ENCODE results near the gene FKTN. TPM values are rescaled to one million over a fixed set of nuclear protein-coding genes. Genes with fewer than 3 reads are reported as not detected.

Gene FKTN
- total and polyA plus RNA-seq, 2 donors (not counting 3 experiments of a cell fraction or from before 2014, with no cell fraction given), result 2.8 to 13.2 TPM

DNA sequence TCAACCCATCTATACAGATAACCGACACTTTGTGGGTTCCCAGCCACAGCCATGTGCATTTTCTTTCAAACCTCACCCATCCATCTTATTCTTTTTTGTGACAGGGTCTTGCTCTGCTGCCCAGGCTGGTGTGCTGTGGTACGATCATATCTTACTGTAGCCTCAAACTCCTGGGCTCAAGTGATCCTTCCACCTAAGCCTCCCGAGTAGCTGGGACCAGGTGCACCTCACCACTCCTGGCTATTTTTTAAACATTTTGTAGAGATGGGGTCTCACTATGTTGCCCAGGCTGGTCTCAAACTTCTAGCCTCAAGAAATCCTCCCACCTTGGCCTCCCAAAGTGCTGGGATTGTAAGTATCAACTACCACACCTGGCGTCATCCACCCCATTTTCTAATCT lies 129.0 kb downstream of the FKTN start:
- no peak for FAIRE-seq
- intact Hi-C loops (cut with micrococcal nuclease), result no loop called here
- H3K27me3 ChIP-seq (ENCODE audit: control insufficient read depth in 2 of 2, insufficient read depth in 2 of 2, low read length in 2 of 2), result peaks cover 12 to 14% of the 10 kb centered on the region in 2 experiments

More for the DNA sequence above, 129.0 kb downstream of the FKTN start:
- Histone ChIP-seq H2AFZ (ENCODE audit: low read depth, low read length) (no peak overlapping the region), H3K9me1 (replicated peaks; ENCODE audit: control insufficient read depth, extremely low read depth, insufficient read depth, low read length) (no peaks in the 10 kb centered on the region), H3K36me3 (ENCODE audit: control insufficient read depth in 2 of 2, extremely low read depth in 1 of 2, insufficient read depth in 2 of 2, low read length in 2 of 2) (no peaks in the 10 kb centered on the region), H3K9me3 (replicated peaks; ENCODE audit: control insufficient read depth, insufficient read depth, low read length) (no peaks in the 10 kb centered on the region), H3K27ac (ENCODE audit: insufficient read depth, low read depth, low read length) (no peak overlapping the region), H3K4me2 (ENCODE audit: insufficient read depth, low read length) (no peak overlapping the region), H3K79me2 (ENCODE audit: control insufficient read depth, insufficient read depth, low read length) (no peaks in the 10 kb centered on the region), H3K4me3 (replicated peaks in 1 of 3; ENCODE audit: insufficient read depth in 1 of 3, low read depth in 1 of 3, low read length in 3 of 3) (no peak overlapping the region), H3K9ac (replicated peaks; ENCODE audit: extremely low read depth, insufficient read depth, low read length) (no peak overlapping the region), H4K20me1 (replicated peaks; ENCODE audit: control insufficient read depth, extremely low read depth, insufficient read depth, low read length) (no peaks in the 10 kb centered on the region), H3K4me1 (ENCODE audit: control insufficient read depth, extremely low read depth, insufficient read depth, low read length) (no peaks in the 10 kb centered on the region)
- no peak for DNase-seq (ENCODE audit: low read depth, low spot score)
- dilution Hi-C loops (cut with MboI; ENCODE audit: extremely low pct_ligation_motif_present, low sequenced_read_pairs), result no loop called here
- POLR2A ChIA-PET, result no interaction called here
- no TSS peak for BruUV-seq (replicated peaks)
- TF ChIP-seq EZH2 (IDR thresholded peaks at IDR 0.05; ENCODE audit: borderline replicate concordance, low read depth, low read length, severe bottlenecking) (no peak), JUN (IDR thresholded peaks at IDR 0.05; ENCODE audit: borderline replicate concordance, insufficient read depth, insufficient read length, low read depth) (no peak), POLR2A (IDR thresholded peaks at IDR 0.05; ENCODE audit: low read depth, low read length) (no peak), POLR2AphosphoS5 (IDR thresholded peaks at IDR 0.05; ENCODE audit: insufficient read depth, low read depth, low read length) (no peak), FOS (IDR thresholded peaks at IDR 0.05; ENCODE audit: borderline replicate concordance, insufficient read depth, low read length) (no peak), GATA2 (IDR thresholded peaks at IDR 0.05; ENCODE audit: insufficient read depth, insufficient read length, low read depth, low read length) (no peak), MYC (IDR thresholded peaks at IDR 0.05; ENCODE audit: low read depth, low read length) (no peak)
- TF ChIP-seq, protein P1, sequence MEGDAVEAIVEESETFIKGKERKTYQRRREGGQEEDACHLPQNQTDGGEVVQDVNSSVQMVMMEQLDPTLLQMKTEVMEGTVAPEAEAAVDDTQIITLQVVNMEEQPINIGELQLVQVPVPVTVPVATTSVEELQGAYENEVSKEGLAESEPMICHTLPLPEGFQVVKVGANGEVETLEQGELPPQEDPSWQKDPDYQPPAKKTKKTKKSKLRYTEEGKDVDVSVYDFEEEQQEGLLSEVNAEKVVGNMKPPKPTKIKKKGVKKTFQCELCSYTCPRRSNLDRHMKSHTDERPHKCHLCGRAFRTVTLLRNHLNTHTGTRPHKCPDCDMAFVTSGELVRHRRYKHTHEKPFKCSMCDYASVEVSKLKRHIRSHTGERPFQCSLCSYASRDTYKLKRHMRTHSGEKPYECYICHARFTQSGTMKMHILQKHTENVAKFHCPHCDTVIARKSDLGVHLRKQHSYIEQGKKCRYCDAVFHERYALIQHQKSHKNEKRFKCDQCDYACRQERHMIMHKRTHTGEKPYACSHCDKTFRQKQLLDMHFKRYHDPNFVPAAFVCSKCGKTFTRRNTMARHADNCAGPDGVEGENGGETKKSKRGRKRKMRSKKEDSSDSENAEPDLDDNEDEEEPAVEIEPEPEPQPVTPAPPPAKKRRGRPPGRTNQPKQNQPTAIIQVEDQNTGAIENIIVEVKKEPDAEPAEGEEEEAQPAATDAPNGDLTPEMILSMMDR (IDR thresholded peaks at IDR 0.05; ENCODE audit: extremely low read depth in 1 of 2, insufficient read depth in 1 of 2, low read depth in 1 of 2, low read length in 2 of 2), result no peak
- CTCF ChIA-PET, result no interaction called here

Other genes starting within 250 kb of the FKTN start
- gene FSD1L, start 110.1 kb upstream of the FKTN start, total RNA-seq, result 7.5 and 8.5 TPM in 2 replicates
- 0.53 and 0.69 TPM in 2 replicates for gene FSD1L, start 110.1 kb upstream of the FKTN start, polyA plus RNA-seq
- not detected in 2 replicates for gene TAL2, start 104.3 kb downstream of the FKTN start, total RNA-seq
- gene TAL2, start 104.3 kb downstream of the FKTN start, polyA plus RNA-seq, result 0.30 TPM in 1 of 2 replicates, not detected in the other
- gene TMEM38B, start 136.4 kb downstream of the FKTN start, total RNA-seq, result 6.5 and 7.7 TPM in 2 replicates
- 3.2 and 4.2 TPM in 2 replicates for gene TMEM38B, start 136.4 kb downstream of the FKTN start, polyA plus RNA-seq